Measurements from ENCODE around the gene ABCC10. TPM values are rescaled to one million over a fixed set of nuclear protein-coding genes. Genes with fewer than 3 reads are reported as not detected.

Gene ABCC10
- total and polyA plus RNA-seq, 11 donors, result 6.4 to 19.6 (median 10.3) TPM

GRCh38 chr6:43481591-43482236 is 54.4 kb downstream of the ABCC10 start:
- H3K36me3 ChIP-seq, result peaks cover 0 to 14% (median 0%) of the 10 kb centered on the region in 9 donors
- 66 to 75% (median 68%) methylated on average over 11 of the region's 11 CpGs for WGBS, 4 donors
- H3K27ac ChIP-seq, result no peak overlapping the region
- H3K4me1 ChIP-seq, result peaks cover 8 to 53% (median 34%) of the 10 kb centered on the region in 12 donors
- TF ChIP-seq CTCF (IDR thresholded peaks at IDR 0.05) (no peak), POLR2A (IDR thresholded peaks at IDR 0.05) (no peak)
- intact Hi-C loops (cut with DNase I), result no loop called here
- DNase-seq (no peak), ATAC-seq (no peak)
- no peaks in the 10 kb centered on the region for H3K9me3 ChIP-seq
- H3K4me3 ChIP-seq, result no peak overlapping the region
- no peaks in the 10 kb centered on the region for H3K27me3 ChIP-seq

GRCh38 chr6:43488667-43489276 is 61.4 kb downstream of the ABCC10 start:
- intact Hi-C loops (cut with DNase I), result no loop called here
- H3K9me3 ChIP-seq, result no peaks in the 10 kb centered on the region
- ATAC-seq (no peak), DNase-seq (no peak)
- TF ChIP-seq POLR2A (IDR thresholded peaks at IDR 0.05), result no peak
- no peak for TF ChIP-seq CTCF (IDR thresholded peaks at IDR 0.05)
- H3K27me3 ChIP-seq, result no peaks in the 10 kb centered on the region
- H3K27ac ChIP-seq, result peak overlapping the region in 2 of 12 donors; percentile 13 to 26
- H3K36me3 ChIP-seq, result peaks cover 0 to 14% (median 0%) of the 10 kb centered on the region in 9 donors
- peaks cover 0 to 28% (median 12%) of the 10 kb centered on the region in 12 donors for H3K4me1 ChIP-seq
- H3K4me3 ChIP-seq, result no peak overlapping the region
- WGBS, 4 donors, result 54 to 65% (median 62%) methylated on average over 4 of the region's 4 CpGs

GRCh38 chr6:43489277-43490072 is 62.1 kb downstream of the ABCC10 start:
- no peak for TF ChIP-seq CTCF (IDR thresholded peaks at IDR 0.05)
- TF ChIP-seq POLR2A (IDR thresholded peaks at IDR 0.05), result no peak
- WGBS, 4 donors, result 80 to 87% (median 82%) methylated on average over 7 to 12 of the region's 12 CpGs
- intact Hi-C loops (cut with DNase I), result loop anchor here in 1 of 10 donors (10.0 kb wide), 1 partner anchor 105 kb away; no protein-coding TSS in a partner anchor
- H3K27ac ChIP-seq, result peak overlapping the region in 3 of 12 donors; percentile 24 to 34 (median 34)
- no peak overlapping the region for H3K4me3 ChIP-seq
- DNase-seq, result no peak
- no peaks in the 10 kb centered on the region for H3K9me3 ChIP-seq
- peak in 2 of 4 donors; percentile 7 to 21 for ATAC-seq
- H3K4me1 ChIP-seq, result peaks cover 0 to 34% (median 12%) of the 10 kb centered on the region in 12 donors
- H3K36me3 ChIP-seq, result peaks cover 0 to 14% (median 0%) of the 10 kb centered on the region in 9 donors
- no peaks in the 10 kb centered on the region for H3K27me3 ChIP-seq

All from heart left ventricle (tissue), 16 donors.